K562 (cell line): ENCODE data around the gene KRT8. TPM values are rescaled to one million over a fixed set of nuclear protein-coding genes. Genes with fewer than 3 reads are reported as not detected.

ENCODE experiments used
- MGA ChIP-seq: fragments of 450-650 bp; IDR thresholded peaks from 2 replicates; pipeline ENCODE4 v1.6.1; 2016; ENCODE audit warnings: mild to moderate bottlenecking, moderate library complexity
- polyA plus RNA-seq, 8 experiments: library from polyadenylated mRNA; depleted of rRNA in 4 of 8; stranded (reverse) in 5 of 8; unstranded in 3 of 8; fragments of >200 nt; fragmentation: Nextera tagmentation in 2 of 8; fragmentation: Illumina TruSeq in 1 of 8; extraction: Ambion mirVana in 2 of 8; extraction: Trizol in 1 of 8; gene quantifications; 2 replicates each; pipeline versions ENCODE4 v1.2.1 to v1.2.3, GENCODE V29; 2011 to 2014; ENCODE audit warnings: inconsistent platforms in 1 of 8, missing spikeins in 1 of 8
- total RNA-seq, 7 experiments: library from RNA; depleted of rRNA in 6 of 7; stranded (reverse); fragments of >200 nt in 6 of 7; fragmentation: Illumina TruSeq in 2 of 7; extraction: Trizol in 2 of 7; gene quantifications; 2 replicates each; pipeline versions ENCODE4 v1.2.1 to v1.2.3, GENCODE V29; 2011 to 2021; ENCODE audit warnings: low replicate concordance in 1 of 7

Gene KRT8
- total and polyA plus RNA-seq, 9 of the 15 experiments (the other 6 are each of a cell fraction or from before 2014, with no cell fraction given) = 41.5 to 661 (median 260) TPM

- TF ChIP-seq MGA = peak; percentile 89
These were observed 25.2 kb downstream of the KRT8 start (continued) for GRCh38 chr12:52879394-52880351.
